Heart right ventricle (tissue), 16 donors: Measurements from ENCODE around the gene KCNMA1. TPM values are rescaled to one million over a fixed set of nuclear protein-coding genes. Genes with fewer than 3 reads are reported as not detected.

Source experiments
- ATAC-seq, 8 donors: fragments of 200-7000 bp; cut with Tn5 transposase; one replicate each; pipeline ENCODE4 v1.9.1; 2020; ENCODE audit warnings: mild to moderate bottlenecking in 8 of 8, moderate library complexity in 8 of 8, moderate number of reproducible peaks in 1 of 8
- DNase-seq, 2 donors: peaks; one replicate each; pipeline ENCODE4 v3.0.0-alpha.2; 2020
- H3K27ac ChIP-seq, 10 donors: fragments of 200-600 bp; sonication (generic) in 2 of 10; one replicate each; pipeline versions ENCODE4 v1.5.0 to v1.8.0; 2020 to 2022; ENCODE audit warnings: mild to moderate bottlenecking in 3 of 10
- H3K27me3 ChIP-seq, 7 donors: fragments of 200-600 bp; one replicate each; pipeline ENCODE4 v1.8.0; 2021 to 2022; ENCODE audit warnings: mild to moderate bottlenecking in 2 of 7
- H3K36me3 ChIP-seq, 9 donors: fragments of 200-600 bp; sonication (generic) in 1 of 9; one replicate each; pipeline versions ENCODE4 v1.5.0 to v1.8.0; 2020 to 2022; ENCODE audit warnings: mild to moderate bottlenecking in 2 of 9
- H3K4me1 ChIP-seq, 9 donors: fragments of 200-600 bp; sonication (generic) in 1 of 9; one replicate each; pipeline versions ENCODE4 v1.5.0 to v1.8.0; 2020 to 2022; ENCODE audit warnings: mild to moderate bottlenecking in 4 of 9
- H3K4me3 ChIP-seq, 10 donors: fragments of 200-600 bp; sonication (generic) in 2 of 10; one replicate each; pipeline versions ENCODE4 v1.5.0 to v1.8.0; 2020 to 2022; ENCODE audit warnings: mild to moderate bottlenecking in 7 of 10, moderate library complexity in 2 of 10
- H3K9me3 ChIP-seq, 11 donors: fragments of 200-600 bp in 10 of 11; sonication (generic) in 2 of 11; one replicate each; pipeline versions ENCODE4 v1.5.0 to v1.8.0; 2013 to 2022; ENCODE audit warnings: mild to moderate bottlenecking in 2 of 11, control low read depth in 1 of 11, moderate library complexity in 1 of 11
- WGBS, 2 donors: extraction: QIAGEN DNeasy Blood & Tissue Kit; methylation state at CpG; one replicate each; pipeline ENCODE4 v1.1.7; 2013; ENCODE audit warnings: inconsistent platforms in 1 of 2; 5-methylcytosine and 5-hydroxymethylcytosine counted together
- intact Hi-C, 10 donors: fragments of 100-400 bp; cut with DNase I; formaldehyde crosslinking; loops; one replicate each; pipeline versions ENCODE4 v1.11.1 to v1.14.2; 2022
- polyA plus RNA-seq, 2 donors: library from polyadenylated mRNA; stranded (reverse); fragments of 200-250 nt; gene quantifications; one replicate each; pipeline ENCODE4 v1.2.3, GENCODE V29; 2013
- total RNA-seq, 10 donors: library from RNA; stranded (reverse); fragmentation: NEBNext Ultra II Directional in 3 of 10; extraction: Animal tissue kit (Norgen Biotek cat#: 25700) in 3 of 10; gene quantifications; one replicate each; pipeline versions ENCODE4 v1.2.1 to v1.2.4, GENCODE V29; 2021 to 2023
- TF ChIP-seq, protein P1 (sequence below), 9 donors: fragments of 200-600 bp; sonication (generic) in 2 of 9; IDR thresholded peaks; one replicate each; pipeline versions ENCODE4 v1.5.0 to v1.8.0; 2021 to 2022; ENCODE audit warnings: antibody characterized with exemption in 9 of 9, mild to moderate bottlenecking in 5 of 9, moderate library complexity in 1 of 9
- donor health status: Arrhythmogenic right ventricular cardiomyopathy.
- donor health status: ischemic (EF 13 %, LVEDD 7.1; RV severe dilation, severe dysfunction).
- donor health status: healthy with polysubstance abuse.
- donor health status: DM: no; HTN: yes; CAD: no.
- donor health status: DM: no; HTN: no; CAD: no.
- donor health status: ischemic (EF 25% LVEDD 6.9; RV normal size, moderate dysfunction).
- donor health status: ischemic (EF 25% LVEDD 5.7; RV mildly dilated, moderate dysfunction).
- donor health status: healthy.
- donor health status: DM: yes; HTN: yes; CAD: no.
- donor health status: Ischemic cardiomyopathy.
- donor health status: ischemic (EF 35%, LVEDD 5.7; RV mildly dilated, moderate dysfunction).
- donor health status: nonischemic (EF 11% LVEDD 7.7; RV severe dilation, severe dysfunction).
- donor health status: DM: yes; HTN: yes; CAD: no.
- donor health status: PGD.
- donor health status: ischemic (EF 29% LVEDD 5.4; RV normal size, mild dysfunction).
- donor health status: nonischemic (EF 23%, LVEDD 6.1; RV moderate dilation, normal function).

KCNMA1 gene
- total and polyA plus RNA-seq, 12 donors: 0.59 to 5.3 (median 1.6) TPM

- intact Hi-C loops: loop anchor here in 1 of 10 donors (5.0 kb wide), 1 partner anchor 1542 kb away; no protein-coding TSS in a partner anchor
- no peak overlapping the region for H3K4me3 ChIP-seq
- H3K9me3 ChIP-seq: no peaks in the 10 kb centered on the region
- H3K27me3 ChIP-seq: peaks cover 0 to 27% (median 8%) of the 10 kb centered on the region in 7 donors
- 65 to 73% methylated on average over 2 of the region's 2 CpGs for WGBS, 2 donors
- TF ChIP-seq, protein P1, sequence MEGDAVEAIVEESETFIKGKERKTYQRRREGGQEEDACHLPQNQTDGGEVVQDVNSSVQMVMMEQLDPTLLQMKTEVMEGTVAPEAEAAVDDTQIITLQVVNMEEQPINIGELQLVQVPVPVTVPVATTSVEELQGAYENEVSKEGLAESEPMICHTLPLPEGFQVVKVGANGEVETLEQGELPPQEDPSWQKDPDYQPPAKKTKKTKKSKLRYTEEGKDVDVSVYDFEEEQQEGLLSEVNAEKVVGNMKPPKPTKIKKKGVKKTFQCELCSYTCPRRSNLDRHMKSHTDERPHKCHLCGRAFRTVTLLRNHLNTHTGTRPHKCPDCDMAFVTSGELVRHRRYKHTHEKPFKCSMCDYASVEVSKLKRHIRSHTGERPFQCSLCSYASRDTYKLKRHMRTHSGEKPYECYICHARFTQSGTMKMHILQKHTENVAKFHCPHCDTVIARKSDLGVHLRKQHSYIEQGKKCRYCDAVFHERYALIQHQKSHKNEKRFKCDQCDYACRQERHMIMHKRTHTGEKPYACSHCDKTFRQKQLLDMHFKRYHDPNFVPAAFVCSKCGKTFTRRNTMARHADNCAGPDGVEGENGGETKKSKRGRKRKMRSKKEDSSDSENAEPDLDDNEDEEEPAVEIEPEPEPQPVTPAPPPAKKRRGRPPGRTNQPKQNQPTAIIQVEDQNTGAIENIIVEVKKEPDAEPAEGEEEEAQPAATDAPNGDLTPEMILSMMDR (IDR thresholded peaks at IDR 0.05): no peak
- ATAC-seq (no peak), DNase-seq (no peak)
- no peaks in the 10 kb centered on the region for H3K36me3 ChIP-seq
- peak overlapping the region in 1 of 10 donors; percentile 69 for H3K27ac ChIP-seq
- H3K4me1 ChIP-seq: peaks cover 0 to 8% (median 0%) of the 10 kb centered on the region in 9 donors
Measured at GRCh38 chr10:77505431-77506334, 131.9 kb downstream of the KCNMA1 start.

DNA sequence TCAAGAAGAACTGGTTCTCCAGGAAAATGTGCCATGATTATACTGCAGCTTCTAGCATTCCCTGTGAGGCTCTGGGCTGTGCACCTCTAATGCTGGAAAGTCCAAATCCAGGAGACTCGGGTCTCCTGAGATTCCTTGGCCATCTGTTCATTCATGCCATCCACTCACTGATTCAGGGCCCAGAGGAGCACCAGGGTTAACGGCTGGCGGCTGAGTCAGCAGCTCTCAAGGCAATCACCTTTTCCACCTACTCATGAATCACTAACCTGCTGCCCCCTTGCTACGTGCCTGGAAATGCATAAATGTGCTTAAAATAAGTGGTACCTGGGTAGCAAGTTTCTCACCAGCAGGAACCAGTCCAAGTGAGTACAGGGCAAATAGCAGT, 132.7 kb downstream of the KCNMA1 start:
- no peaks in the 10 kb centered on the region for H3K36me3 ChIP-seq
- ATAC-seq (no peak), DNase-seq (no peak)
- H3K27me3 ChIP-seq: peaks cover 0 to 24% (median 5%) of the 10 kb centered on the region in 7 donors
- intact Hi-C loops: loop anchor here in 1 of 10 donors (5.0 kb wide), 1 partner anchor 1542 kb away; no protein-coding TSS in a partner anchor
- H3K4me3 ChIP-seq: no peak overlapping the region
- no peaks in the 10 kb centered on the region for H3K9me3 ChIP-seq
- TF ChIP-seq, protein P1 (IDR thresholded peaks at IDR 0.05): no peak
- H3K27ac ChIP-seq: no peak overlapping the region
- H3K4me1 ChIP-seq: peaks cover 0 to 8% (median 0%) of the 10 kb centered on the region in 9 donors
- WGBS, 2 donors: 68 to 69% methylated on average over 4 of the region's 4 CpGs

- Histone ChIP-seq H3K27ac (no peak overlapping the region), H3K4me3 (no peak overlapping the region), H3K9me3 (no peaks in the 10 kb centered on the region), H3K27me3 (peaks cover 0 to 24% (median 4%) of the 10 kb centered on the region in 7 donors), H3K4me1 (peaks cover 0 to 8% (median 0%) of the 10 kb centered on the region in 9 donors), H3K36me3 (no peaks in the 10 kb centered on the region)
- WGBS, 2 donors: 82 to 93% methylated on average over 2 of the region's 2 CpGs
- ATAC-seq (no peak), DNase-seq (no peak)
- intact Hi-C loops: no loop called here
- TF ChIP-seq, protein P1 (IDR thresholded peaks at IDR 0.05): no peak
Measured at GRCh38 chr10:77504196-77504872, 133.3 kb downstream of the KCNMA1 start.

- Histone ChIP-seq H3K36me3 (no peaks in the 10 kb centered on the region), H3K9me3 (no peaks in the 10 kb centered on the region), H3K27ac (no peak overlapping the region), H3K4me1 (peaks cover 0 to 6% (median 0%) of the 10 kb centered on the region in 9 donors), H3K27me3 (peaks cover 0 to 17% (median 4%) of the 10 kb centered on the region in 7 donors), H3K4me3 (no peak overlapping the region)
- TF ChIP-seq, protein P1 (IDR thresholded peaks at IDR 0.05): no peak
- ATAC-seq: no peak
- no peak for DNase-seq
- WGBS, 2 donors: 47 to 68% methylated on average over 4 of the region's 4 CpGs
- intact Hi-C loops: no loop called here
Measured at GRCh38 chr10:77501846-77502261, 135.8 kb downstream of the KCNMA1 start.
